Neural cell (in vitro differentiated cells): ENCODE results near the gene OXER1. TPM values are rescaled to one million over a fixed set of nuclear protein-coding genes. Genes with fewer than 3 reads are reported as not detected.

Experiments
- H2AFZ ChIP-seq: fragments of 200-600, 300-800 bp; sonication (generic), shearing (Covaris generic); 2 replicates; pipeline ENCODE4 v1.6.0; 2014; ENCODE audit warnings: low read depth, mild to moderate bottlenecking, antibody characterized with exemption, low read length, moderate library complexity
- H3F3A ChIP-seq: fragments of 200-600 bp; shearing (Covaris generic); 2 replicates; pipeline ENCODE4 v1.6.1; 2016; ENCODE audit warnings: mild to moderate bottlenecking, moderate library complexity, mixed read lengths, antibody characterized with exemption, low read length; ENCODE audit not compliant: insufficient read depth, poor library complexity, severe bottlenecking
- H3K27ac ChIP-seq: fragments of 200-600, 300-800 bp; sonication (generic), shearing (Covaris generic); 2 replicates; pipeline ENCODE4 v1.5.1; 2014; ENCODE audit warnings: mild to moderate bottlenecking, low read length, moderate library complexity
- H3K27me3 ChIP-seq: fragments of 300-800, 200-600 bp; sonication (generic), shearing (Covaris generic); 2 replicates; pipeline ENCODE4 v1.6.0; 2014; ENCODE audit warnings: mild to moderate bottlenecking, low read depth, low read length, moderate library complexity; ENCODE audit not compliant: insufficient read depth
- H3K36me3 ChIP-seq: fragments of 300-800, 200-600 bp; sonication (generic), shearing (Covaris generic); 2 replicates; pipeline ENCODE4 v1.5.1; 2014; ENCODE audit warnings: mild to moderate bottlenecking, antibody characterized with exemption, low read length, moderate library complexity; ENCODE audit not compliant: insufficient read depth
- H3K4me2 ChIP-seq: fragments of 300-800, 200-600 bp; sonication (generic), shearing (Covaris generic); 2 replicates; pipeline ENCODE4 v1.6.0; 2014; ENCODE audit warnings: mild to moderate bottlenecking, low read length
- H3K4me3 ChIP-seq: fragments of 300-800, 200-600 bp; sonication (generic), shearing (Covaris generic); 2 replicates; pipeline ENCODE4 v1.5.1; 2014; ENCODE audit warnings: mild to moderate bottlenecking, low read length, moderate library complexity
- H3K79me2 ChIP-seq: fragments of 200-600 bp; shearing (Covaris generic); replicated peaks from 2 replicates; pipeline ENCODE4 v1.6.0; 2014; ENCODE audit warnings: mild to moderate bottlenecking, low read length, moderate library complexity; ENCODE audit not compliant: insufficient read depth
- H3K9ac ChIP-seq: fragments of 300-800, 200-600 bp; sonication (generic), shearing (Covaris generic); 2 replicates; pipeline ENCODE4 v1.6.1; 2016; ENCODE audit warnings: mild to moderate bottlenecking, low read length, mixed read lengths
- H3K9me2 ChIP-seq: fragments of 200-600 bp; shearing (Covaris generic); 2 replicates; pipeline ENCODE4 v1.6.1; 2016; ENCODE audit warnings: mild to moderate bottlenecking, low read length, mixed read lengths; ENCODE audit not compliant: insufficient read depth
- H3K9me3 ChIP-seq: fragments of 200-600, 300-800 bp; sonication (generic), shearing (Covaris generic); 2 replicates; pipeline ENCODE4 v1.6.1; 2016; ENCODE audit warnings: mild to moderate bottlenecking, mixed run types, low read length, moderate library complexity, mixed read lengths
- H4K20me1 ChIP-seq: fragments of 200-600 bp; shearing (Covaris generic); 2 replicates; pipeline ENCODE4 v1.6.1; 2016; ENCODE audit warnings: mild to moderate bottlenecking, mixed run types; ENCODE audit not compliant: insufficient read depth
- CTCF ChIP-seq: fragments of 450-650 bp; IDR thresholded peaks from 2 replicates; pipeline ENCODE4 v1.5.1; 2014; ENCODE audit warnings: antibody characterized with exemption, mild to moderate bottlenecking, moderate library complexity; ENCODE audit not compliant: poor library complexity, severe bottlenecking
- EP300 ChIP-seq: fragments of 450-650 bp; conservative IDR thresholded peaks from 2 replicates; pipeline ENCODE4 v1.6.1; 2014; ENCODE audit warnings: antibody characterized with exemption, mild to moderate bottlenecking, moderate library complexity; ENCODE audit not compliant: poor library complexity, severe bottlenecking
- EZH2 ChIP-seq: fragments of 200-600, 300-800 bp; shearing (Covaris generic), sonication (generic); IDR thresholded peaks from 2 replicates; pipeline ENCODE4 v1.6.1; 2014; ENCODE audit warnings: antibody characterized with exemption, low read length, borderline replicate concordance, mild to moderate bottlenecking; ENCODE audit not compliant: insufficient read depth, poor library complexity, severe bottlenecking
- MXI1 ChIP-seq: fragments of 450-650 bp; conservative IDR thresholded peaks from 2 replicates; pipeline ENCODE4 v1.6.1; 2014; ENCODE audit warnings: antibody characterized with exemption, mild to moderate bottlenecking; ENCODE audit not compliant: poor library complexity, severe bottlenecking
- POLR2AphosphoS5 ChIP-seq: IDR thresholded peaks from 2 replicates; pipeline ENCODE4 v1.6.1; 2012
- RAD21 ChIP-seq: fragments of 450-650 bp; conservative IDR thresholded peaks from 2 replicates; pipeline ENCODE4 v1.6.1; 2014; ENCODE audit warnings: antibody characterized with exemption, mild to moderate bottlenecking, moderate library complexity
- REST ChIP-seq: IDR thresholded peaks from 2 replicates; pipeline ENCODE4 v1.6.1; 2012; ENCODE audit warnings: borderline replicate concordance
- SMC3 ChIP-seq: fragments of 450-650 bp; conservative IDR thresholded peaks from 2 replicates; pipeline ENCODE4 v1.6.1; 2014; ENCODE audit warnings: antibody characterized with exemption, mild to moderate bottlenecking, moderate library complexity; ENCODE audit not compliant: poor library complexity
- TAF1 ChIP-seq: IDR thresholded peaks from 2 replicates; pipeline ENCODE4 v1.6.1; 2012; ENCODE audit warnings: low read depth
- polyA plus RNA-seq: library from polyadenylated mRNA; depleted of rRNA; stranded (reverse); fragments of >200 nt; gene quantifications from 2 replicates; pipeline ENCODE4 v1.2.3, GENCODE V29; 2014

The OXER1 gene
- polyA plus RNA-seq, 1 donor from 2014 or later, result not detected

GRCh38 chr2:42775810-42776209, 11.9 kb upstream of the OXER1 start:
- H3K4me2 ChIP-seq, result no peak overlapping the region
- no peak overlapping the region for H3K27ac ChIP-seq
- TF ChIP-seq POLR2AphosphoS5 (no peak), MXI1 (no peak), CTCF (no peak), EP300 (no peak), EZH2 (no peak), TAF1 (no peak), RAD21 (no peak), REST (no peak), SMC3 (no peak)
- H3K79me2 ChIP-seq, result no peaks in the 10 kb centered on the region
- H3K9me2 ChIP-seq, result no peaks in the 10 kb centered on the region
- H3K27me3 ChIP-seq, result no peaks in the 10 kb centered on the region
- H3F3A ChIP-seq, result no peaks in the 10 kb centered on the region
- H3K9ac ChIP-seq, result no peak overlapping the region
- H2AFZ ChIP-seq, result no peak overlapping the region
- H3K36me3 ChIP-seq, result no peaks in the 10 kb centered on the region
- no peak overlapping the region for H3K4me3 ChIP-seq
- no peaks in the 10 kb centered on the region for H3K9me3 ChIP-seq
- no peaks in the 10 kb centered on the region for H4K20me1 ChIP-seq

GRCh38 chr2:42775186-42775585, 11.3 kb upstream of the OXER1 start:
- H3K27ac ChIP-seq, result no peak overlapping the region
- no peaks in the 10 kb centered on the region for H3K79me2 ChIP-seq
- H3K9me3 ChIP-seq, result no peaks in the 10 kb centered on the region
- H3K27me3 ChIP-seq, result no peaks in the 10 kb centered on the region
- H3K36me3 ChIP-seq, result no peaks in the 10 kb centered on the region
- H3K9me2 ChIP-seq, result no peaks in the 10 kb centered on the region
- no peak overlapping the region for H3K9ac ChIP-seq
- H2AFZ ChIP-seq, result no peak overlapping the region
- no peaks in the 10 kb centered on the region for H3F3A ChIP-seq
- H4K20me1 ChIP-seq, result no peaks in the 10 kb centered on the region
- TF ChIP-seq TAF1, result no peak
- TF ChIP-seq EZH2, result no peak
- no peak for TF ChIP-seq EP300
- no peak for TF ChIP-seq CTCF
- TF ChIP-seq RAD21, result no peak
- no peak for TF ChIP-seq MXI1
- no peak for TF ChIP-seq SMC3
- TF ChIP-seq REST, result no peak
- no peak overlapping the region for H3K4me2 ChIP-seq
- H3K4me3 ChIP-seq, result no peak overlapping the region
